ENCODE data around the gene CHST11. TPM values are rescaled to one million over a fixed set of nuclear protein-coding genes. Genes with fewer than 3 reads are reported as not detected.

CHST11 gene
- total and polyA plus RNA-seq, 9 of the 15 experiments (the other 6 are each of a cell fraction or from before 2014, with no cell fraction given) = 2.3 to 38.7 (median 15.0) TPM

DNA sequence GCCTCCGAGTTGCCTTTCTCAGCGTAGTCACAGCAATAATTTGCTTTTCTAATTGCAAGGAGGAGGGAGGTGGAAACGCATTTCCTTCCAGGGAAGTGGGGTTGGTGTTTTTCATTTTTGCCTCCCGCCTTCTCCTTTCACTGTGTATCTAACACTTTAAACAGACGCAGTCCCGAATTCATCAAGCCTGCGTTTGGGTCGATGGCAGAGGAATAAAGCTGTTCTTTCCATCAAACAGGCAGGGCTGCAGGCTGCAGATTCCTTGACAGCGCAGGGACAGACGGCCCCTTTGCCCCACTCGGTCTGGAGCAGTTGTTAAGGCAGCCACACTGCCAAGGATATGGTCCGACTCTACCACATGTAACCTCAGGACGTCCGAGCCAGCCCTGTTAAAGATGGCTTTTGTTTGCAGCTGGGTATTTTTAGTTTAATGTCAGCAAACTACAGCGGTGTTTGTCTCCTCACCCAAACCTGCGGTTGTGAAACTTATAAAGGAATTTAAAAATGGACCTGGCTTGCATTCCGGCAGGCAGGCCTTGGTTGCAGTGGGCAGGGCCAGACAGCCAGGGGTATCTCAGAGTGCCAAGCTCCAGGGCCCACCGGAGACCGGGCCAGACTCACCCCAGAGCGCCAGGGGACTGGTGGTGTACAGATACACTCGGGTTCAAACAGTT is 2.1 kb downstream of the CHST11 start:
- intact Hi-C loops (cut with micrococcal nuclease) = loop anchor here (5.0 to 10.0 kb wide), 4 partner anchors 77 to 366 kb away; no protein-coding TSS in a partner anchor
- POLR2A ChIA-PET = interaction anchor here (0.6 to 4.2 kb wide), 13 partner anchors 9 to 213 kb away, joined by 3 to 19 read pairs (median 3); no protein-coding TSS in a partner anchor
- Histone ChIP-seq H3K9ac (ENCODE audit: insufficient read depth in 1 of 2, low read depth in 2 of 2, low read length in 2 of 2) (peak overlapping the region; percentile 73 to 97), H3K27ac (ENCODE audit: extremely low read depth, low read depth, low read length) (peak overlapping the region; percentile 81), H4K20me1 (replicated peaks; ENCODE audit: control insufficient read depth, insufficient read depth, low read length) (no peaks in the 10 kb centered on the region), H3K79me2 (ENCODE audit: control insufficient read depth, insufficient read depth, low read length) (peaks cover 70% of the 10 kb centered on the region), H3K9me3 (replicated peaks; ENCODE audit: control insufficient read depth, insufficient read depth, low read depth, low read length) (no peaks in the 10 kb centered on the region), H3K4me1 (replicated peaks in 1 of 2; ENCODE audit: control insufficient read depth in 2 of 2, insufficient read depth in 2 of 2, low read length in 2 of 2) (peaks cover 44 to 45% of the 10 kb centered on the region in 2 experiments), H3K4me3 (peak overlapping the region; percentile 97), H3K9me1 (ENCODE audit: control insufficient read depth, insufficient read depth, low read length) (no peaks in the 10 kb centered on the region), H3K4me2 (ENCODE audit: insufficient read depth, low read length) (peak overlapping the region; percentile 98), H2AFZ (ENCODE audit: low read depth, low read length) (peak overlapping the region; percentile 93), H3K36me3 (ENCODE audit: control insufficient read depth, insufficient read depth, low read length) (peaks cover 10% of the 10 kb centered on the region; the same call in 1 of the 3 replicates), H3K27me3 (ENCODE audit: control insufficient read depth in 2 of 2, insufficient read depth in 2 of 2, low read length in 2 of 2) (no peaks in the 10 kb centered on the region)
- CTCF ChIA-PET (ENCODE audit: low intra/inter-chr PET ratio) = no interaction called here
- DNase-seq (ENCODE audit: extremely low read depth in 1 of 4, low spot score in 3 of 4) (peak in 3 of 4 experiments; percentile 23 to 30 (median 30)), ATAC-seq (peak; percentile 18), FAIRE-seq (no peak)
- in situ Hi-C loops (cut with MboI) = loop anchor here (5.0 kb wide), 1 partner anchor 77 kb away; no protein-coding TSS in a partner anchor
- WGBS (ENCODE audit: insufficient coverage, low coverage, missing lambda C conversion rate) = 1% methylated on average over 21 of the region's 21 CpGs
- no TSS peak for BruUV-seq (replicated peaks)
- TF ChIP-seq HDAC6 (IDR thresholded peaks at IDR 0.05; ENCODE audit: low read depth, low read length) (no peak), BRD9 (IDR thresholded peaks at IDR 0.05; ENCODE audit: low read depth, partially characterized antibody) (peak; percentile 34), HLTF (IDR thresholded peaks at IDR 0.05) (no peak), TEAD1 (CRISPR knock-in tag; IDR thresholded peaks at IDR 0.05) (0 out of 4 replicates have a peak, but pooled peaks of 1 of the 2 experiments have one; percentile 25), RBBP5 (IDR thresholded peaks at IDR 0.05; ENCODE audit: borderline replicate concordance, insufficient read depth, low read length, poor library complexity, severe bottlenecking) (peak; percentile 24), ZFX (CRISPR knock-in tag; IDR thresholded peaks at IDR 0.05) (peak; percentile 13; the same call in 1 of the 2 replicates), SRSF3 (IDR thresholded peaks at IDR 0.05; ENCODE audit: insufficient read depth, low read length) (no peak)
- TF ChIP-seq, protein P1, sequence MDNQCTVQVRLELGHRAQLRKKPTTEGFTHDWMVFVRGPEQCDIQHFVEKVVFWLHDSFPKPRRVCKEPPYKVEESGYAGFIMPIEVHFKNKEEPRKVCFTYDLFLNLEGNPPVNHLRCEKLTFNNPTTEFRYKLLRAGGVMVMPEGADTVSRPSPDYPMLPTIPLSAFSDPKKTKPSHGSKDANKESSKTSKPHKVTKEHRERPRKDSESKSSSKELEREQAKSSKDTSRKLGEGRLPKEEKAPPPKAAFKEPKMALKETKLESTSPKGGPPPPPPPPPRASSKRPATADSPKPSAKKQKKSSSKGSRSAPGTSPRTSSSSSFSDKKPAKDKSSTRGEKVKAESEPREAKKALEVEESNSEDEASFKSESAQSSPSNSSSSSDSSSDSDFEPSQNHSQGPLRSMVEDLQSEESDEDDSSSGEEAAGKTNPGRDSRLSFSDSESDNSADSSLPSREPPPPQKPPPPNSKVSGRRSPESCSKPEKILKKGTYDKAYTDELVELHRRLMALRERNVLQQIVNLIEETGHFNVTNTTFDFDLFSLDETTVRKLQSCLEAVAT (IDR thresholded peaks at IDR 0.05) = 0 out of 4 replicates have a peak, but pooled peaks of 1 of the 2 experiments have one; percentile 22
- TF ChIP-seq, protein P2, sequence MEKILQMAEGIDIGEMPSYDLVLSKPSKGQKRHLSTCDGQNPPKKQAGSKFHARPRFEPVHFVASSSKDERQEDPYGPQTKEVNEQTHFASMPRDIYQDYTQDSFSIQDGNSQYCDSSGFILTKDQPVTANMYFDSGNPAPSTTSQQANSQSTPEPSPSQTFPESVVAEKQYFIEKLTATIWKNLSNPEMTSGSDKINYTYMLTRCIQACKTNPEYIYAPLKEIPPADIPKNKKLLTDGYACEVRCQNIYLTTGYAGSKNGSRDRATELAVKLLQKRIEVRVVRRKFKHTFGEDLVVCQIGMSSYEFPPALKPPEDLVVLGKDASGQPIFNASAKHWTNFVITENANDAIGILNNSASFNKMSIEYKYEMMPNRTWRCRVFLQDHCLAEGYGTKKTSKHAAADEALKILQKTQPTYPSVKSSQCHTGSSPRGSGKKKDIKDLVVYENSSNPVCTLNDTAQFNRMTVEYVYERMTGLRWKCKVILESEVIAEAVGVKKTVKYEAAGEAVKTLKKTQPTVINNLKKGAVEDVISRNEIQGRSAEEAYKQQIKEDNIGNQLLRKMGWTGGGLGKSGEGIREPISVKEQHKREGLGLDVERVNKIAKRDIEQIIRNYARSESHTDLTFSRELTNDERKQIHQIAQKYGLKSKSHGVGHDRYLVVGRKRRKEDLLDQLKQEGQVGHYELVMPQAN (IDR thresholded peaks at IDR 0.05; ENCODE audit: borderline replicate concordance) = peak; percentile 29; the same call in 1 of the 2 replicates
- TF ChIP-seq, protein P3, sequence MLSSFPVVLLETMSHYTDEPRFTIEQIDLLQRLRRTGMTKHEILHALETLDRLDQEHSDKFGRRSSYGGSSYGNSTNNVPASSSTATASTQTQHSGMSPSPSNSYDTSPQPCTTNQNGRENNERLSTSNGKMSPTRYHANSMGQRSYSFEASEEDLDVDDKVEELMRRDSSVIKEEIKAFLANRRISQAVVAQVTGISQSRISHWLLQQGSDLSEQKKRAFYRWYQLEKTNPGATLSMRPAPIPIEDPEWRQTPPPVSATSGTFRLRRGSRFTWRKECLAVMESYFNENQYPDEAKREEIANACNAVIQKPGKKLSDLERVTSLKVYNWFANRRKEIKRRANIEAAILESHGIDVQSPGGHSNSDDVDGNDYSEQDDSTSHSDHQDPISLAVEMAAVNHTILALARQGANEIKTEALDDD (IDR thresholded peaks at IDR 0.05) = 0 out of 2 replicates have a peak, but pooled peaks have one; percentile 8
- TF ChIP-seq, protein P4, sequence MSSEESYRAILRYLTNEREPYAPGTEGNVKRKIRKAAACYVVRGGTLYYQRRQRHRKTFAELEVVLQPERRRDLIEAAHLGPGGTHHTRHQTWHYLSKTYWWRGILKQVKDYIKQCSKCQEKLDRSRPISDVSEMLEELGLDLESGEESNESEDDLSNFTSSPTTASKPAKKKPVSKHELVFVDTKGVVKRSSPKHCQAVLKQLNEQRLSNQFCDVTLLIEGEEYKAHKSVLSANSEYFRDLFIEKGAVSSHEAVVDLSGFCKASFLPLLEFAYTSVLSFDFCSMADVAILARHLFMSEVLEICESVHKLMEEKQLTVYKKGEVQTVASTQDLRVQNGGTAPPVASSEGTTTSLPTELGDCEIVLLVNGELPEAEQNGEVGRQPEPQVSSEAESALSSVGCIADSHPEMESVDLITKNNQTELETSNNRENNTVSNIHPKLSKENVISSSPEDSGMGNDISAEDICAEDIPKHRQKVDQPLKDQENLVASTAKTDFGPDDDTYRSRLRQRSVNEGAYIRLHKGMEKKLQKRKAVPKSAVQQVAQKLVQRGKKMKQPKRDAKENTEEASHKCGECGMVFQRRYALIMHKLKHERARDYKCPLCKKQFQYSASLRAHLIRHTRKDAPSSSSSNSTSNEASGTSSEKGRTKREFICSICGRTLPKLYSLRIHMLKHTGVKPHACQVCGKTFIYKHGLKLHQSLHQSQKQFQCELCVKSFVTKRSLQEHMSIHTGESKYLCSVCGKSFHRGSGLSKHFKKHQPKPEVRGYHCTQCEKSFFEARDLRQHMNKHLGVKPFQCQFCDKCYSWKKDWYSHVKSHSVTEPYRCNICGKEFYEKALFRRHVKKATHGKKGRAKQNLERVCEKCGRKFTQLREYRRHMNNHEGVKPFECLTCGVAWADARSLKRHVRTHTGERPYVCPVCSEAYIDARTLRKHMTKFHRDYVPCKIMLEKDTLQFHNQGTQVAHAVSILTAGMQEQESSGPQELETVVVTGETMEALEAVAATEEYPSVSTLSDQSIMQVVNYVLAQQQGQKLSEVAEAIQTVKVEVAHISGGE (CRISPR knock-in tag; IDR thresholded peaks at IDR 0.05) = 0 out of 6 replicates have a peak, but pooled peaks of 1 of the 3 experiments have one; percentile 32
